ENCODE results near the gene ADCY9.
A peak's percentile ranks its signal among the peaks of the same experiment; 100 is the strongest.

The ADCY9 gene

GRCh38 chr16:4141604-4142003, 25.4 kb upstream of the ADCY9 start:
- Histone ChIP-seq H3K27me3 (replicated peaks; ENCODE audit: control insufficient read depth, insufficient read depth, low read length) (peaks cover 4% of the 10 kb centered on the region), H3K9ac (ENCODE audit: low read length) (no peak overlapping the region), H3K4me3 (ENCODE audit: low read length) (no peak overlapping the region), H3K9me3 (ENCODE audit: control insufficient read depth, low read length) (peaks cover 10% of the 10 kb centered on the region), H3K4me1 (ENCODE audit: control insufficient read depth, insufficient read depth, low read length) (no peaks in the 10 kb centered on the region), H3K36me3 (ENCODE audit: control insufficient read depth, insufficient read depth, low read length, severe bottlenecking) (no peaks in the 10 kb centered on the region)
- no peak for DNase-seq (ENCODE audit: low read depth)

- no peak overlapping the region for H3K4me3 ChIP-seq (ENCODE audit: low read length)
- peaks cover 6% of the 10 kb centered on the region for H3K27me3 ChIP-seq (replicated peaks; ENCODE audit: control insufficient read depth, insufficient read depth, low read length)
- H3K9me3 ChIP-seq (ENCODE audit: control insufficient read depth, low read length), result peaks cover 10% of the 10 kb centered on the region
- H3K36me3 ChIP-seq (ENCODE audit: control insufficient read depth, insufficient read depth, low read length, severe bottlenecking), result no peaks in the 10 kb centered on the region
- H3K4me1 ChIP-seq (ENCODE audit: control insufficient read depth, insufficient read depth, low read length), result no peaks in the 10 kb centered on the region
- peak; percentile 5 for DNase-seq (ENCODE audit: low read depth)
- H3K9ac ChIP-seq (ENCODE audit: low read length), result no peak overlapping the region
These were observed 24.4 kb upstream of the ADCY9 start for GRCh38 chr16:4140652-4141051.

GRCh38 chr16:4139968-4140367, 23.7 kb upstream of the ADCY9 start:
- no peaks in the 10 kb centered on the region for H3K36me3 ChIP-seq (ENCODE audit: control insufficient read depth, insufficient read depth, low read length, severe bottlenecking)
- peaks cover 9% of the 10 kb centered on the region for H3K27me3 ChIP-seq (replicated peaks; ENCODE audit: control insufficient read depth, insufficient read depth, low read length)
- H3K4me1 ChIP-seq (ENCODE audit: control insufficient read depth, insufficient read depth, low read length), result no peaks in the 10 kb centered on the region
- peaks cover 10% of the 10 kb centered on the region for H3K9me3 ChIP-seq (ENCODE audit: control insufficient read depth, low read length)
- no peak overlapping the region for H3K9ac ChIP-seq (ENCODE audit: low read length)
- no peak overlapping the region for H3K4me3 ChIP-seq (ENCODE audit: low read length)
- no peak for DNase-seq (ENCODE audit: low read depth)

- no peak overlapping the region for H3K9ac ChIP-seq (ENCODE audit: low read length)
- DNase-seq (ENCODE audit: low read depth), result no peak
- no peaks in the 10 kb centered on the region for H3K4me1 ChIP-seq (ENCODE audit: control insufficient read depth, insufficient read depth, low read length)
- H3K36me3 ChIP-seq (ENCODE audit: control insufficient read depth, insufficient read depth, low read length, severe bottlenecking), result no peaks in the 10 kb centered on the region
- H3K4me3 ChIP-seq (ENCODE audit: low read length), result no peak overlapping the region
- peaks cover 9% of the 10 kb centered on the region for H3K27me3 ChIP-seq (replicated peaks; ENCODE audit: control insufficient read depth, insufficient read depth, low read length)
- peaks cover 10% of the 10 kb centered on the region for H3K9me3 ChIP-seq (ENCODE audit: control insufficient read depth, low read length)
These were observed 22.5 kb upstream of the ADCY9 start for GRCh38 chr16:4138713-4139112.

GRCh38 chr16:4137438-4137837, 21.2 kb upstream of the ADCY9 start:
- Histone ChIP-seq H3K27me3 (replicated peaks; ENCODE audit: control insufficient read depth, insufficient read depth, low read length) (peaks cover 9% of the 10 kb centered on the region), H3K4me1 (ENCODE audit: control insufficient read depth, insufficient read depth, low read length) (no peaks in the 10 kb centered on the region), H3K9ac (ENCODE audit: low read length) (no peak overlapping the region), H3K36me3 (ENCODE audit: control insufficient read depth, insufficient read depth, low read length, severe bottlenecking) (no peaks in the 10 kb centered on the region), H3K9me3 (ENCODE audit: control insufficient read depth, low read length) (peaks cover 10% of the 10 kb centered on the region), H3K4me3 (ENCODE audit: low read length) (no peak overlapping the region)
- DNase-seq (ENCODE audit: low read depth), result no peak

- DNase-seq (ENCODE audit: low read depth), result no peak
- peaks cover 17% of the 10 kb centered on the region for H3K27me3 ChIP-seq (replicated peaks; ENCODE audit: control insufficient read depth, insufficient read depth, low read length)
- H3K9me3 ChIP-seq (ENCODE audit: control insufficient read depth, low read length), result peaks cover 10% of the 10 kb centered on the region
- no peak overlapping the region for H3K4me3 ChIP-seq (ENCODE audit: low read length)
- H3K9ac ChIP-seq (ENCODE audit: low read length), result no peak overlapping the region
- H3K4me1 ChIP-seq (ENCODE audit: control insufficient read depth, insufficient read depth, low read length), result no peaks in the 10 kb centered on the region
- no peaks in the 10 kb centered on the region for H3K36me3 ChIP-seq (ENCODE audit: control insufficient read depth, insufficient read depth, low read length, severe bottlenecking)
These were observed 20.1 kb upstream of the ADCY9 start for GRCh38 chr16:4136229-4136813.

- H3K36me3 ChIP-seq (ENCODE audit: control insufficient read depth, insufficient read depth, low read length, severe bottlenecking), result no peaks in the 10 kb centered on the region
- H3K4me1 ChIP-seq (ENCODE audit: control insufficient read depth, insufficient read depth, low read length), result no peaks in the 10 kb centered on the region
- no peak overlapping the region for H3K9ac ChIP-seq (ENCODE audit: low read length)
- peaks cover 20% of the 10 kb centered on the region for H3K27me3 ChIP-seq (replicated peaks; ENCODE audit: control insufficient read depth, insufficient read depth, low read length)
- peaks cover 10% of the 10 kb centered on the region for H3K9me3 ChIP-seq (ENCODE audit: control insufficient read depth, low read length)
- no peak for DNase-seq (ENCODE audit: low read depth)
- H3K4me3 ChIP-seq (ENCODE audit: low read length), result no peak overlapping the region
These were observed 19.3 kb upstream of the ADCY9 start for GRCh38 chr16:4135537-4135936.

GRCh38 chr16:4133897-4134372, 17.7 kb upstream of the ADCY9 start:
- Histone ChIP-seq H3K9ac (ENCODE audit: low read length) (no peak overlapping the region), H3K27me3 (replicated peaks; ENCODE audit: control insufficient read depth, insufficient read depth, low read length) (peaks cover 22% of the 10 kb centered on the region), H3K4me1 (ENCODE audit: control insufficient read depth, insufficient read depth, low read length) (no peaks in the 10 kb centered on the region), H3K9me3 (ENCODE audit: control insufficient read depth, low read length) (peaks cover 3% of the 10 kb centered on the region), H3K4me3 (ENCODE audit: low read length) (no peak overlapping the region), H3K36me3 (ENCODE audit: control insufficient read depth, insufficient read depth, low read length, severe bottlenecking) (no peaks in the 10 kb centered on the region)
- no peak for DNase-seq (ENCODE audit: low read depth)

- no peaks in the 10 kb centered on the region for H3K36me3 ChIP-seq (ENCODE audit: control insufficient read depth, insufficient read depth, low read length, severe bottlenecking)
- no peak for DNase-seq (ENCODE audit: low read depth)
- no peaks in the 10 kb centered on the region for H3K4me1 ChIP-seq (ENCODE audit: control insufficient read depth, insufficient read depth, low read length)
- no peak overlapping the region for H3K9ac ChIP-seq (ENCODE audit: low read length)
- no peak overlapping the region for H3K4me3 ChIP-seq (ENCODE audit: low read length)
- peaks cover 22% of the 10 kb centered on the region for H3K27me3 ChIP-seq (replicated peaks; ENCODE audit: control insufficient read depth, insufficient read depth, low read length)
- H3K9me3 ChIP-seq (ENCODE audit: control insufficient read depth, low read length), result no peaks in the 10 kb centered on the region
These were observed 15.4 kb upstream of the ADCY9 start for GRCh38 chr16:4131621-4132020.

- Histone ChIP-seq H3K4me3 (ENCODE audit: low read length) (no peak overlapping the region), H3K9ac (ENCODE audit: low read length) (no peak overlapping the region), H3K36me3 (ENCODE audit: control insufficient read depth, insufficient read depth, low read length, severe bottlenecking) (no peaks in the 10 kb centered on the region), H3K27me3 (replicated peaks; ENCODE audit: control insufficient read depth, insufficient read depth, low read length) (peaks cover 3% of the 10 kb centered on the region), H3K4me1 (ENCODE audit: control insufficient read depth, insufficient read depth, low read length) (no peaks in the 10 kb centered on the region), H3K9me3 (ENCODE audit: control insufficient read depth, low read length) (no peaks in the 10 kb centered on the region)
- DNase-seq (ENCODE audit: low read depth), result no peak
These were observed 8.5 kb upstream of the ADCY9 start for GRCh38 chr16:4124535-4125294.

- H3K4me1 ChIP-seq (ENCODE audit: control insufficient read depth, insufficient read depth, low read length), result no peaks in the 10 kb centered on the region
- H3K9me3 ChIP-seq (ENCODE audit: control insufficient read depth, low read length), result no peaks in the 10 kb centered on the region
- no peaks in the 10 kb centered on the region for H3K36me3 ChIP-seq (ENCODE audit: control insufficient read depth, insufficient read depth, low read length, severe bottlenecking)
- no peak overlapping the region for H3K4me3 ChIP-seq (ENCODE audit: low read length)
- H3K9ac ChIP-seq (ENCODE audit: low read length), result no peak overlapping the region
- H3K27me3 ChIP-seq (replicated peaks; ENCODE audit: control insufficient read depth, insufficient read depth, low read length), result peaks cover 3% of the 10 kb centered on the region
- no peak for DNase-seq (ENCODE audit: low read depth)
These were observed 7.5 kb upstream of the ADCY9 start for GRCh38 chr16:4123616-4124300.
